Measurements from ENCODE around the gene RDX.

The RDX gene

DNA sequence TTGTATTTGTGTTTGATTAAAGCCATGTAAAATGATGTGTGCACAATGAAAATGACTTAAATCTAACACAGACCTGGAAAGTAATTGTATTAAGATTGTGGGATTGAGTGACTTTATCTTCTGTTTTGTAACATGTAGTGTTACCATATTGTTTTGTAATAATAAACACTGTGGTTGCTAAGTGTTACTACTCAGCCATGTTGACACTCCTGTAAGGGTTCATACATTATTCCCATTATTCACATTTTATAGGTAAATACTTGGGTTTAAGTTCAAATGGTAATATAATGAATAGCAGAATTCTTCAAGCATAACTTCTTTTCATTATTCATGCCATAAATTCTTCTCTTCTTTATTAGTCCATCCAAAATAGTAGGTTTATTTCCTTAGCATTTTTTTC, 134.2 kb downstream of the RDX start:
- TF ChIP-seq, protein P1, sequence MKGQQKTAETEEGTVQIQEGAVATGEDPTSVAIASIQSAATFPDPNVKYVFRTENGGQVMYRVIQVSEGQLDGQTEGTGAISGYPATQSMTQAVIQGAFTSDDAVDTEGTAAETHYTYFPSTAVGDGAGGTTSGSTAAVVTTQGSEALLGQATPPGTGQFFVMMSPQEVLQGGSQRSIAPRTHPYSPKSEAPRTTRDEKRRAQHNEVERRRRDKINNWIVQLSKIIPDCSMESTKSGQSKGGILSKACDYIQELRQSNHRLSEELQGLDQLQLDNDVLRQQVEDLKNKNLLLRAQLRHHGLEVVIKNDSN (IDR thresholded peaks at IDR 0.05) = no peak
- TF ChIP-seq EGR1 (IDR thresholded peaks at IDR 0.05) (no peak), RAD21 (IDR thresholded peaks at IDR 0.05; ENCODE audit: low read depth) (no peak), CEBPB (IDR thresholded peaks at IDR 0.05) (no peak)

- TF ChIP-seq CREB1 (IDR thresholded peaks at IDR 0.05; ENCODE audit: low read depth) (no peak), TEAD4 (IDR thresholded peaks at IDR 0.05) (no peak), RAD21 (IDR thresholded peaks at IDR 0.05; ENCODE audit: low read depth) (no peak), ZBTB7A (IDR thresholded peaks at IDR 0.05; ENCODE audit: low read depth) (no peak), EGR1 (IDR thresholded peaks at IDR 0.05) (no peak), TCF12 (IDR thresholded peaks at IDR 0.05; ENCODE audit: low read depth) (no peak), FOXM1 (IDR thresholded peaks at IDR 0.05; ENCODE audit: borderline replicate concordance, low read depth) (no peak), EP300 (IDR thresholded peaks at IDR 0.05; ENCODE audit: borderline replicate concordance) (no peak), YY1 (IDR thresholded peaks at IDR 0.05; ENCODE audit: low read depth) (no peak)
- TF ChIP-seq, protein P2, sequence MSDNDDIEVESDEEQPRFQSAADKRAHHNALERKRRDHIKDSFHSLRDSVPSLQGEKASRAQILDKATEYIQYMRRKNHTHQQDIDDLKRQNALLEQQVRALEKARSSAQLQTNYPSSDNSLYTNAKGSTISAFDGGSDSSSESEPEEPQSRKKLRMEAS (IDR thresholded peaks at IDR 0.05) = no peak
- TF ChIP-seq, protein P1 (IDR thresholded peaks at IDR 0.05) = no peak
Measured at GRCh38 chr11:110161061-110161460, 135.4 kb downstream of the RDX start.

- no peak for TF ChIP-seq TAF1 (IDR thresholded peaks at IDR 0.05; ENCODE audit: low read depth)
- TF ChIP-seq EP300 (IDR thresholded peaks at IDR 0.05; ENCODE audit: borderline replicate concordance) = no peak
- TF ChIP-seq, protein P2 (IDR thresholded peaks at IDR 0.05) = no peak
- no peak for TF ChIP-seq TEAD4 (IDR thresholded peaks at IDR 0.05)
- TF ChIP-seq RAD21 (IDR thresholded peaks at IDR 0.05; ENCODE audit: low read depth) = no peak
- TF ChIP-seq, protein P3, sequence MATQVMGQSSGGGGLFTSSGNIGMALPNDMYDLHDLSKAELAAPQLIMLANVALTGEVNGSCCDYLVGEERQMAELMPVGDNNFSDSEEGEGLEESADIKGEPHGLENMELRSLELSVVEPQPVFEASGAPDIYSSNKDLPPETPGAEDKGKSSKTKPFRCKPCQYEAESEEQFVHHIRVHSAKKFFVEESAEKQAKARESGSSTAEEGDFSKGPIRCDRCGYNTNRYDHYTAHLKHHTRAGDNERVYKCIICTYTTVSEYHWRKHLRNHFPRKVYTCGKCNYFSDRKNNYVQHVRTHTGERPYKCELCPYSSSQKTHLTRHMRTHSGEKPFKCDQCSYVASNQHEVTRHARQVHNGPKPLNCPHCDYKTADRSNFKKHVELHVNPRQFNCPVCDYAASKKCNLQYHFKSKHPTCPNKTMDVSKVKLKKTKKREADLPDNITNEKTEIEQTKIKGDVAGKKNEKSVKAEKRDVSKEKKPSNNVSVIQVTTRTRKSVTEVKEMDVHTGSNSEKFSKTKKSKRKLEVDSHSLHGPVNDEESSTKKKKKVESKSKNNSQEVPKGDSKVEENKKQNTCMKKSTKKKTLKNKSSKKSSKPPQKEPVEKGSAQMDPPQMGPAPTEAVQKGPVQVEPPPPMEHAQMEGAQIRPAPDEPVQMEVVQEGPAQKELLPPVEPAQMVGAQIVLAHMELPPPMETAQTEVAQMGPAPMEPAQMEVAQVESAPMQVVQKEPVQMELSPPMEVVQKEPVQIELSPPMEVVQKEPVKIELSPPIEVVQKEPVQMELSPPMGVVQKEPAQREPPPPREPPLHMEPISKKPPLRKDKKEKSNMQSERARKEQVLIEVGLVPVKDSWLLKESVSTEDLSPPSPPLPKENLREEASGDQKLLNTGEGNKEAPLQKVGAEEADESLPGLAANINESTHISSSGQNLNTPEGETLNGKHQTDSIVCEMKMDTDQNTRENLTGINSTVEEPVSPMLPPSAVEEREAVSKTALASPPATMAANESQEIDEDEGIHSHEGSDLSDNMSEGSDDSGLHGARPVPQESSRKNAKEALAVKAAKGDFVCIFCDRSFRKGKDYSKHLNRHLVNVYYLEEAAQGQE (IDR thresholded peaks at IDR 0.05; ENCODE audit: low read depth) = no peak
- TF ChIP-seq CREB1 (IDR thresholded peaks at IDR 0.05; ENCODE audit: low read depth) = no peak
- TF ChIP-seq, protein P1 (IDR thresholded peaks at IDR 0.05) = no peak
Measured at GRCh38 chr11:110160437-110160836, 136.0 kb downstream of the RDX start.

DNA sequence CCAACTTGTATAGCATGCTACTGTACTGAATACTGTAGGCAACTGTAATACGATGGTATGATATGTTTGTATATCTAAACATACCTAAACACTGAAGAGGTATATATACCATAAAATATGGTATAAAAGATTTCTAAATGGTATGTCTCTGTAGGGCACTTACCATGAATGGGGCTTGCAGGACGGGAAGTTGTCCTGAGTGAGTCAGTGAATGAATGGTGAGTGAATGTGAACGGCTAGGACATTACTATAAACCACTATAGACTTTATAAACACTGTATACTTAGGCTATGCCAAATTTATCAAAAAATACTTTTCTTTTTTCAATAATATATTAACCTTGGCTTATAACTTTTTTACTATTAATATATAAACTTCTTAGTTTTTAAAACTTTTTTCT, 136.4 kb downstream of the RDX start:
- TF ChIP-seq, protein P1 (IDR thresholded peaks at IDR 0.05) = no peak
- no peak for TF ChIP-seq CREB1 (IDR thresholded peaks at IDR 0.05; ENCODE audit: low read depth)
- no peak for TF ChIP-seq EP300 (IDR thresholded peaks at IDR 0.05; ENCODE audit: borderline replicate concordance)
- TF ChIP-seq, protein P2 (IDR thresholded peaks at IDR 0.05) = no peak
- no peak for TF ChIP-seq YY1 (IDR thresholded peaks at IDR 0.05; ENCODE audit: low read depth)

GRCh38 chr11:110159476-110159875, 136.9 kb downstream of the RDX start:
- no peak for TF ChIP-seq EP300 (IDR thresholded peaks at IDR 0.05; ENCODE audit: borderline replicate concordance)
- TF ChIP-seq, protein P1 (IDR thresholded peaks at IDR 0.05) = no peak

DNA sequence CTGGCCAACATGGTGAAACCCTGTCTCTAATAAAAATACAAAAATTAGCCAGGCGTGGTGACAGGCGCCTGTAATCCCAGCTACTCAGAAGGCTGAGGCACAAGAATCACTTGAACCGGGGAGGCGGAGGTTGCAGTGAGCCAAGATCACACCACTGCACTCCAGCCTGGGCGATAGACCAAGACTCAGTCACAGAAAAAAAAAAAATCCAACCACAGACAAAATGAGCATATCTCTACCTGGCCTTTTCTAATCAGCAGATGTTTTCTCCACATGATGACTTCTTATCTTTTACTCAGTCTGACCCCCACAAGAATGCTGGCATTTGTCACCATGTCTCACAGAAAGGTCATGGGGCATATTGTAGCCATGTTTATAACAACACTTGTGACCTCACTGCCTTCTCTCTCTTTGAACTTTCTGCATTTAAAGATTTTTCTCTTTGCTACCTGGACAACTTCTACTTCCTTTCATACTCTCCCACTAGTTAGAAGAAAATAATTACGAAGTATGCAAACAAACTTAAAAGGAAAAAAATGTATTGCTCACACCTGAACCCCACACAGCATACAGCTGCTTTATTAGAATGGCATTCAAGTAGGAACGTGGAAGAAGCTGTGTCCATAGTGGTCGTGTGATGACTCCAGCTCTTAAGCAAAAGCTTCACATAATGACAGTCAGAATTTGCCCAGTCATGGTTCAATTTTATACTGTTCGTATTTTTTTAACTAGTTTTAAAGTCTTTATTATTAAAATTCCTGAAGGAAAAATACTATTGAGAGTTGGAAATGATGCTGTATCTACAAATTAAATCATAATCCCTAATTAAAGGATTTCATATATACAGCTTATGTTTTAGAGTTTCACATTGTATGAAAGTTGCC, 137.9 kb downstream of the RDX start:
- TF ChIP-seq TCF12 (IDR thresholded peaks at IDR 0.05; ENCODE audit: low read depth) (no peak), EGR1 (IDR thresholded peaks at IDR 0.05) (no peak), CREB1 (IDR thresholded peaks at IDR 0.05; ENCODE audit: low read depth) (no peak), ZBTB7A (IDR thresholded peaks at IDR 0.05; ENCODE audit: low read depth) (no peak), NFIC (IDR thresholded peaks at IDR 0.05) (no peak), EP300 (IDR thresholded peaks at IDR 0.05; ENCODE audit: borderline replicate concordance) (no peak), CEBPB (IDR thresholded peaks at IDR 0.05) (no peak), TAF1 (IDR thresholded peaks at IDR 0.05; ENCODE audit: low read depth) (no peak), TEAD4 (IDR thresholded peaks at IDR 0.05) (no peak)
- TF ChIP-seq, protein P1 (IDR thresholded peaks at IDR 0.05) = no peak
- TF ChIP-seq, protein P2 (IDR thresholded peaks at IDR 0.05) = no peak
- TF ChIP-seq, protein P3 (IDR thresholded peaks at IDR 0.05; ENCODE audit: low read depth) = no peak
